Panc1 (cell line): ENCODE measurements around the gene EIF2B2. TPM values are rescaled to one million over a fixed set of nuclear protein-coding genes. Genes with fewer than 3 reads are reported as not detected.

Experiments
- ATAC-seq: fragments of 200-7000 bp; cut with Tn5 transposase; 2 replicates; pipeline ENCODE4 v1.9.1; 2020; ENCODE audit warnings: mild to moderate bottlenecking, moderate library complexity
- BruUV-seq: library from RNA; stranded (reverse); fragments of 400-500 nt; replicated peaks from 2 replicates; lab custom pipeline; 2021; lab: Mats Ljungman, UMichigan
- CTCF ChIA-PET: fragments of 300-600 bp; sonication (Branson Sonifier 250); formaldehyde crosslinking; loops from one replicate; lab custom pipeline; 2022; ENCODE audit warnings: antibody characterized with exemption; lab: Charles Lee
- POLR2A ChIA-PET: fragments of 300-600 bp; sonication (Branson Sonifier 250); formaldehyde crosslinking; loops from one replicate; lab custom pipeline; 2022; ENCODE audit warnings: antibody characterized with exemption; lab: Charles Lee
- DNase-seq: peaks from one replicate; pipeline ENCODE4 v3.0.0-alpha.2; 2010; ENCODE audit warnings: low read depth, low spot score
- H3K27ac ChIP-seq: 2 replicates; pipeline ENCODE4 v1.5.1; 2011; ENCODE audit warnings: mild to moderate bottlenecking, low read length, inconsistent platforms
- H3K27me3 ChIP-seq: fragments of 200-500 bp; sonication (Bioruptor generic); 2 replicates; pipeline ENCODE4 v1.6.0; 2014; ENCODE audit warnings: low read length, inconsistent platforms; ENCODE audit not compliant: control insufficient read depth, insufficient read depth
- H3K36me3 ChIP-seq: fragments of 200-500 bp; sonication (Bioruptor generic); 2 replicates; pipeline ENCODE4 v1.5.1; 2014; ENCODE audit warnings: inconsistent platforms, mild to moderate bottlenecking, low read length, moderate library complexity; ENCODE audit not compliant: control insufficient read depth, insufficient read depth
- H3K4me1 ChIP-seq: 2 replicates; pipeline ENCODE4 v1.5.1; 2011; ENCODE audit warnings: inconsistent platforms, mild to moderate bottlenecking, low read length, moderate library complexity; ENCODE audit not compliant: control insufficient read depth, insufficient read depth
- H3K4me3 ChIP-seq, 2 experiments: 2 replicates each; pipeline ENCODE4 v1.5.1; 2011 to 2012; ENCODE audit warnings: low read depth in 2 of 2, low read length in 2 of 2, mild to moderate bottlenecking in 2 of 2, inconsistent platforms in 1 of 2, moderate library complexity in 1 of 2
- H3K9me3 ChIP-seq: fragments of 200-500 bp; sonication (Bioruptor generic); 2 replicates; pipeline ENCODE4 v1.5.1; 2014; ENCODE audit warnings: low read depth, mild to moderate bottlenecking, inconsistent platforms, low read length, moderate library complexity; ENCODE audit not compliant: control insufficient read depth, insufficient read depth
- POLR2AphosphoS5 ChIP-seq: IDR thresholded peaks from 2 replicates; pipeline ENCODE4 v1.6.1; 2012; ENCODE audit warnings: mild to moderate bottlenecking, low read depth, low read length, moderate library complexity
- REST ChIP-seq, 2 experiments: IDR thresholded peaks; 2 replicates each; pipeline ENCODE4 v1.6.1; 2011 to 2012; ENCODE audit warnings: low read depth in 2 of 2, control low read depth in 1 of 2, low read length in 1 of 2, mild to moderate bottlenecking in 1 of 2, moderate library complexity in 1 of 2; ENCODE audit not compliant: insufficient read depth in 1 of 2
- SIN3A ChIP-seq: IDR thresholded peaks from 2 replicates; pipeline ENCODE4 v1.6.1; 2012; ENCODE audit warnings: low read depth, mild to moderate bottlenecking, low read length, moderate library complexity, borderline replicate concordance; ENCODE audit not compliant: insufficient read depth
- TCF7L2 ChIP-seq: IDR thresholded peaks from 2 replicates; pipeline ENCODE4 v1.6.1; 2011; ENCODE audit warnings: mild to moderate bottlenecking, low read depth, low read length, inconsistent platforms
- in situ Hi-C: cut with HindIII; loops from 2 replicates; pipeline ENCODE4 v1.10.0; 2016; ENCODE audit warnings: low sequenced_read_pairs, low pct_unique_long_range_greater_than_20kb
- intact Hi-C: fragments of 100-400 bp; cut with micrococcal nuclease; formaldehyde crosslinking; loops from one replicate; pipeline ENCODE4 v1.10.0; 2022; ENCODE audit not compliant: unreplicated experiment
- total RNA-seq: library from RNA; stranded (reverse); gene quantifications from one replicate; pipeline ENCODE4 v1.2.1, GENCODE V29; 2021; ENCODE audit not compliant: unreplicated experiment
- TF ChIP-seq, protein P1 (sequence below): fragments of 450-650 bp; IDR thresholded peaks from 2 replicates; pipeline ENCODE4 v1.5.1; 2017; ENCODE audit warnings: mild to moderate bottlenecking

The EIF2B2 gene
- total RNA-seq, 1 experiment from 2014 or later, result 37.5 TPM

GRCh38 chr14:74985806-74986205, 16.9 kb upstream of the EIF2B2 start:
- TF ChIP-seq SIN3A (no peak), TCF7L2 (no peak), POLR2AphosphoS5 (no peak), REST (IDR thresholded peaks at IDR 0.05; ENCODE audit: insufficient read depth in 1 of 2, low read depth in 2 of 2, low read length in 1 of 2) (no peak)
- TF ChIP-seq, protein P1, sequence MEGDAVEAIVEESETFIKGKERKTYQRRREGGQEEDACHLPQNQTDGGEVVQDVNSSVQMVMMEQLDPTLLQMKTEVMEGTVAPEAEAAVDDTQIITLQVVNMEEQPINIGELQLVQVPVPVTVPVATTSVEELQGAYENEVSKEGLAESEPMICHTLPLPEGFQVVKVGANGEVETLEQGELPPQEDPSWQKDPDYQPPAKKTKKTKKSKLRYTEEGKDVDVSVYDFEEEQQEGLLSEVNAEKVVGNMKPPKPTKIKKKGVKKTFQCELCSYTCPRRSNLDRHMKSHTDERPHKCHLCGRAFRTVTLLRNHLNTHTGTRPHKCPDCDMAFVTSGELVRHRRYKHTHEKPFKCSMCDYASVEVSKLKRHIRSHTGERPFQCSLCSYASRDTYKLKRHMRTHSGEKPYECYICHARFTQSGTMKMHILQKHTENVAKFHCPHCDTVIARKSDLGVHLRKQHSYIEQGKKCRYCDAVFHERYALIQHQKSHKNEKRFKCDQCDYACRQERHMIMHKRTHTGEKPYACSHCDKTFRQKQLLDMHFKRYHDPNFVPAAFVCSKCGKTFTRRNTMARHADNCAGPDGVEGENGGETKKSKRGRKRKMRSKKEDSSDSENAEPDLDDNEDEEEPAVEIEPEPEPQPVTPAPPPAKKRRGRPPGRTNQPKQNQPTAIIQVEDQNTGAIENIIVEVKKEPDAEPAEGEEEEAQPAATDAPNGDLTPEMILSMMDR, result no peak
- BruUV-seq, result no TSS peak
- Histone ChIP-seq H3K36me3 (no peaks in the 10 kb centered on the region), H3K27ac (no peak overlapping the region), H3K4me3 (no peak overlapping the region), H3K27me3 (no peaks in the 10 kb centered on the region), H3K4me1 (peaks cover 3% of the 10 kb centered on the region; the same call in 1 of the 2 replicates), H3K9me3 (no peaks in the 10 kb centered on the region)
- ChIA-PET CTCF (no interaction called here), POLR2A (no interaction called here)
- in situ Hi-C loops (no loop called here), intact Hi-C loops (no loop called here)
- ATAC-seq (no peak), DNase-seq (no peak)

DNA sequence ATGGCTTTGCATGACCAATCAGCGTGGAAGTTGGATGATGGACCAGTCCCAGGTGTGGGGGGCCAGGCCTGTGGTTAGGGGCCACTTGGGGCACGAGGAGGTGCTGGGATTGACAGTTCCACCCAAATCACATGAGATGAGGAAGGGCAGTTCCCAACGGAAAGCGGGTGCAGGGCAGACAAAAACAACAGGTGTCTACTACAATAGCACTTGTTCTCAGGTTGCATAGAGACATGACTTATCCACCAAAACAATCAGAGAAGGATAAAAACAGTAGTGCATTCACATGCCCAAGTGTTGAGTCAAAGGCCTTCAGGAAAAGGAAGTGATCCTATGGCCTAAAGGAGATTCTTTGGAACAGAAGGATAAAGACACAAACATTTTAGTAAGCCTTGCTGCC, 14.6 kb upstream of the EIF2B2 start:
- ATAC-seq (peak; percentile 71; the same call in 1 of the 2 replicates), DNase-seq (no peak)
- no peaks in the 10 kb centered on the region for H3K4me1 ChIP-seq
- H3K4me3 ChIP-seq, result no peak overlapping the region
- in situ Hi-C loops, result no loop called here
- intact Hi-C loops, result no loop called here
- H3K27me3 ChIP-seq, result no peaks in the 10 kb centered on the region
- ChIA-PET CTCF (no interaction called here), POLR2A (no interaction called here)
- BruUV-seq, result no TSS peak
- no peaks in the 10 kb centered on the region for H3K9me3 ChIP-seq
- TF ChIP-seq TCF7L2 (no peak), REST (IDR thresholded peaks at IDR 0.05; ENCODE audit: insufficient read depth in 1 of 2, low read depth in 2 of 2, low read length in 1 of 2) (no peak), POLR2AphosphoS5 (no peak), SIN3A (no peak)
- TF ChIP-seq, protein P1, result no peak
- no peak overlapping the region for H3K27ac ChIP-seq
- no peaks in the 10 kb centered on the region for H3K36me3 ChIP-seq
